K562 (cell line): ENCODE measurements around the gene APLF. TPM values are rescaled to one million over a fixed set of nuclear protein-coding genes. Genes with fewer than 3 reads are reported as not detected.

Experiments used
- CBX3 ChIP-seq, 2 experiments: IDR thresholded peaks; 1 replicate in 1 of 2; 2 replicates in 1 of 2; pipeline ENCODE4 v1.6.1; 2012; ENCODE audit warnings: inconsistent platforms in 2 of 2, low read length in 2 of 2, borderline replicate concordance in 1 of 2, control low read depth in 1 of 2
- CSDE1 ChIP-seq, 2 experiments: fragments of 450-650 bp; IDR thresholded peaks; 2 replicates each; pipeline ENCODE4 v1.6.1; 2016; ENCODE audit warnings: mild to moderate bottlenecking in 1 of 2
- DNMT1 ChIP-seq: fragments of 450-650 bp; IDR thresholded peaks from 2 replicates; pipeline ENCODE4 v1.6.1; 2016; ENCODE audit warnings: antibody characterized with exemption, mild to moderate bottlenecking
- HEY1 ChIP-seq: fragments of 250-450 bp; sonication (Bioruptor Pico); IDR thresholded peaks from 2 replicates; pipeline ENCODE4 v1.5.0; 2020; ENCODE audit warnings: mild to moderate bottlenecking, moderate library complexity, borderline replicate concordance
- JUNB ChIP-seq: fragments of 450-650 bp; formaldehyde crosslinking; conservative IDR thresholded peaks from 2 replicates; pipeline ENCODE4 v1.4.0; 2020; ENCODE audit warnings: mild to moderate bottlenecking
- KAT8 ChIP-seq: fragments of 450-650 bp; IDR thresholded peaks from 2 replicates; pipeline ENCODE4 v1.6.1; 2016; ENCODE audit warnings: low read depth, mild to moderate bottlenecking
- MYBL2 ChIP-seq, 2 experiments: fragments of 450-650 bp in 1 of 2; sonication (generic) in 1 of 2; formaldehyde crosslinking in 1 of 2; IDR thresholded peaks; 2 replicates each; pipeline versions ENCODE4 v1.6.1 to v1.8.1; 2017 to 2022; ENCODE audit warnings: borderline replicate concordance in 1 of 2, inconsistent platforms in 1 of 2, low read depth in 1 of 2, mild to moderate bottlenecking in 1 of 2, missing genetic modification reagents in 1 of 2, moderate library complexity in 1 of 2
- NFRKB ChIP-seq: fragments of 450-650 bp; IDR thresholded peaks from 2 replicates; pipeline ENCODE4 v1.6.1; 2016; ENCODE audit warnings: low read depth
- SAFB2 ChIP-seq: fragments of 200-400 bp; formaldehyde crosslinking; IDR thresholded peaks from 2 replicates; pipeline ENCODE4 v1.6.1; 2018; ENCODE audit warnings: borderline replicate concordance, low read length, low read depth, moderate library complexity; ENCODE audit not compliant: severe bottlenecking
- ZC3H4 ChIP-seq: sonication (generic); formaldehyde crosslinking; IDR thresholded peaks from 2 replicates; pipeline ENCODE4 v1.9.0; 2021; ENCODE audit warnings: missing genetic modification reagents, borderline replicate concordance
- ZNF584 ChIP-seq: fragments of 200-800 bp; sonication (Bioruptor generic); IDR thresholded peaks from 2 replicates; pipeline ENCODE4 v1.6.1; 2016; ENCODE audit warnings: low read depth, mild to moderate bottlenecking, missing genetic modification characterization, missing compliant biosample characterization
- ZNF780A ChIP-seq: fragments of 250-450 bp; sonication (Bioruptor Pico); IDR thresholded peaks from 2 replicates; pipeline ENCODE4 v1.5.0; 2021; ENCODE audit warnings: mild to moderate bottlenecking
- ZNF785 ChIP-seq: fragments of 250-450 bp; sonication (Bioruptor Pico); IDR thresholded peaks from 2 replicates; pipeline ENCODE4 v1.4.0; 2020; ENCODE audit warnings: mild to moderate bottlenecking
- ZSCAN32 ChIP-seq: fragments of 450-650 bp; formaldehyde crosslinking; IDR thresholded peaks from 2 replicates; pipeline ENCODE4 v1.4.0; 2020; ENCODE audit warnings: mild to moderate bottlenecking, moderate library complexity
- polyA plus RNA-seq, 8 experiments: library from polyadenylated mRNA; depleted of rRNA in 4 of 8; stranded (reverse) in 5 of 8; unstranded in 3 of 8; fragments of >200 nt; fragmentation: Nextera tagmentation in 2 of 8; fragmentation: Illumina TruSeq in 1 of 8; extraction: Ambion mirVana in 2 of 8; extraction: Trizol in 1 of 8; gene quantifications; 2 replicates each; pipeline versions ENCODE4 v1.2.1 to v1.2.3, GENCODE V29; 2011 to 2014; ENCODE audit warnings: inconsistent platforms in 1 of 8, missing spikeins in 1 of 8
- total RNA-seq, 7 experiments: library from RNA; depleted of rRNA in 6 of 7; stranded (reverse); fragments of >200 nt in 6 of 7; fragmentation: Illumina TruSeq in 2 of 7; extraction: Trizol in 2 of 7; gene quantifications; 2 replicates each; pipeline versions ENCODE4 v1.2.1 to v1.2.3, GENCODE V29; 2011 to 2021; ENCODE audit warnings: low replicate concordance in 1 of 7
- TF ChIP-seq, protein P1 (sequence below): fragments of 250-450 bp; sonication (Bioruptor Pico); IDR thresholded peaks from 2 replicates; pipeline ENCODE4 v1.8.0; 2022; ENCODE audit warnings: moderate library complexity, mild to moderate bottlenecking, inconsistent platforms
- TF ChIP-seq, protein P2 (sequence below): fragments of 450-650 bp; formaldehyde crosslinking; IDR thresholded peaks from 2 replicates; pipeline ENCODE4 v1.4.0; 2022; ENCODE audit warnings: mild to moderate bottlenecking, moderate library complexity
- TF ChIP-seq, protein P3 (sequence below), 2 experiments: fragments of 450-650 bp; IDR thresholded peaks; 2 replicates each; pipeline ENCODE4 v1.6.1; 2018; ENCODE audit warnings: mild to moderate bottlenecking in 2 of 2, low read depth in 1 of 2; ENCODE audit not compliant: partially characterized antibody in 2 of 2
- TF ChIP-seq, protein P4 (sequence below): sonication (generic); formaldehyde crosslinking; IDR thresholded peaks from 2 replicates; pipeline ENCODE4 v1.8.1; 2023; ENCODE audit warnings: mild to moderate bottlenecking, missing genetic modification reagents
- TF ChIP-seq, protein P5 (sequence below): fragments of 450-650 bp; IDR thresholded peaks from 2 replicates; pipeline ENCODE4 v1.6.1; 2016; ENCODE audit warnings: borderline replicate concordance

Gene APLF
- total and polyA plus RNA-seq, 9 of the 15 experiments (the other 6 are each of a cell fraction or from before 2014, with no cell fraction given), result 0.07 to 1.1 (median 0.71) TPM

DNA sequence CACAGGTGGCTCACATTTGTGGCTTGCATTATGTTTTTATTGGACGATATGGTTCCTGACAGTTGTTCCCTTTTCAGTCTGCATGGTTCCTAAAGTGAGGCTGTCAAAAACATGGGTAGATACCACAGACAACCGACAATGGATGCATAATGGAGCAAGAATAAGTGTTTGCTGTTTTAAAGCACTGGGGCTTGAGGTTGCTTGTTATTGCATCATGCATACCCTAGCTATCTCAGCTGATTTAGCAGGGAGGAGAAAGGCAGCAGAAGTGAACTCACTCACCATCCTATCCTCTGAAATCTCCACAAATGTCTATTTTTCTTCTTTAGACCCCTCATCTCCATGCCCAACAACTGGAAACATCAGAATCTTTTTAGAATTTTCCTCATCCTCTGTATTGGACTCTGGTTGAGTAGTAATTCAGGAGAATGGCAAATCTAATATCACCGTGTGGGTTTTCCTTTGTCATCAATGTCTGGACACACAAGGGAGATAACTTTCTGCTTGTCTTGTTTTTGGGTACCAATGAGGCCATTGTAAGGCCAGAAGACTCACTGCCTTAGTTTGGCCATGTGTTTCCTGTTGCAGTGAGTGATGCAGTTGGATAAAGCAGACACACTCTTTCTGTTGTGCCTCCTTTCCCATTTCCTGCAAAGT lies 47.0 kb upstream of the APLF start (continued):
- TF ChIP-seq CBX3 (IDR thresholded peaks at IDR 0.05; ENCODE audit: borderline replicate concordance in 1 of 2, low read length in 2 of 2), result no peak
- TF ChIP-seq KAT8, result no peak
- TF ChIP-seq, protein P1, sequence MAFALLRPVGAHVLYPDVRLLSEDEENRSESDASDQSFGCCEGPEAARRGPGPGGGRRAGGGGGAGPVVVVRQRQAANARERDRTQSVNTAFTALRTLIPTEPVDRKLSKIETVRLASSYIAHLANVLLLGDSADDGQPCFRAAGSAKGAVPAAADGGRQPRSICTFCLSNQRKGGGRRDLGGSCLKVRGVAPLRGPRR, result peak; percentile 85; the same call in 1 of the 2 replicates
- no peak for TF ChIP-seq ZNF785 (CRISPR knock-in tag)
- TF ChIP-seq ZC3H4, result no peak
- no peak for TF ChIP-seq SAFB2
- TF ChIP-seq DNMT1, result no peak
- TF ChIP-seq CSDE1 (IDR thresholded peaks at IDR 0.05), result no peak
- TF ChIP-seq, protein P2, sequence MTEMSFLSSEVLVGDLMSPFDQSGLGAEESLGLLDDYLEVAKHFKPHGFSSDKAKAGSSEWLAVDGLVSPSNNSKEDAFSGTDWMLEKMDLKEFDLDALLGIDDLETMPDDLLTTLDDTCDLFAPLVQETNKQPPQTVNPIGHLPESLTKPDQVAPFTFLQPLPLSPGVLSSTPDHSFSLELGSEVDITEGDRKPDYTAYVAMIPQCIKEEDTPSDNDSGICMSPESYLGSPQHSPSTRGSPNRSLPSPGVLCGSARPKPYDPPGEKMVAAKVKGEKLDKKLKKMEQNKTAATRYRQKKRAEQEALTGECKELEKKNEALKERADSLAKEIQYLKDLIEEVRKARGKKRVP, result peak; percentile 100
- TF ChIP-seq, protein P3, sequence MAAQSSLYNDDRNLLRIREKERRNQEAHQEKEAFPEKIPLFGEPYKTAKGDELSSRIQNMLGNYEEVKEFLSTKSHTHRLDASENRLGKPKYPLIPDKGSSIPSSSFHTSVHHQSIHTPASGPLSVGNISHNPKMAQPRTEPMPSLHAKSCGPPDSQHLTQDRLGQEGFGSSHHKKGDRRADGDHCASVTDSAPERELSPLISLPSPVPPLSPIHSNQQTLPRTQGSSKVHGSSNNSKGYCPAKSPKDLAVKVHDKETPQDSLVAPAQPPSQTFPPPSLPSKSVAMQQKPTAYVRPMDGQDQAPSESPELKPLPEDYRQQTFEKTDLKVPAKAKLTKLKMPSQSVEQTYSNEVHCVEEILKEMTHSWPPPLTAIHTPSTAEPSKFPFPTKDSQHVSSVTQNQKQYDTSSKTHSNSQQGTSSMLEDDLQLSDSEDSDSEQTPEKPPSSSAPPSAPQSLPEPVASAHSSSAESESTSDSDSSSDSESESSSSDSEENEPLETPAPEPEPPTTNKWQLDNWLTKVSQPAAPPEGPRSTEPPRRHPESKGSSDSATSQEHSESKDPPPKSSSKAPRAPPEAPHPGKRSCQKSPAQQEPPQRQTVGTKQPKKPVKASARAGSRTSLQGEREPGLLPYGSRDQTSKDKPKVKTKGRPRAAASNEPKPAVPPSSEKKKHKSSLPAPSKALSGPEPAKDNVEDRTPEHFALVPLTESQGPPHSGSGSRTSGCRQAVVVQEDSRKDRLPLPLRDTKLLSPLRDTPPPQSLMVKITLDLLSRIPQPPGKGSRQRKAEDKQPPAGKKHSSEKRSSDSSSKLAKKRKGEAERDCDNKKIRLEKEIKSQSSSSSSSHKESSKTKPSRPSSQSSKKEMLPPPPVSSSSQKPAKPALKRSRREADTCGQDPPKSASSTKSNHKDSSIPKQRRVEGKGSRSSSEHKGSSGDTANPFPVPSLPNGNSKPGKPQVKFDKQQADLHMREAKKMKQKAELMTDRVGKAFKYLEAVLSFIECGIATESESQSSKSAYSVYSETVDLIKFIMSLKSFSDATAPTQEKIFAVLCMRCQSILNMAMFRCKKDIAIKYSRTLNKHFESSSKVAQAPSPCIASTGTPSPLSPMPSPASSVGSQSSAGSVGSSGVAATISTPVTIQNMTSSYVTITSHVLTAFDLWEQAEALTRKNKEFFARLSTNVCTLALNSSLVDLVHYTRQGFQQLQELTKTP (IDR thresholded peaks at IDR 0.05; ENCODE audit: low read depth in 1 of 2, partially characterized antibody in 2 of 2), result peak; percentile 62 to 71
- TF ChIP-seq ZSCAN32 (CRISPR knock-in tag), result peak; percentile 100
- TF ChIP-seq ZNF780A (CRISPR knock-in tag), result no peak
- TF ChIP-seq ZNF584 (CRISPR knock-in tag), result peak; percentile 81
- TF ChIP-seq, protein P4, sequence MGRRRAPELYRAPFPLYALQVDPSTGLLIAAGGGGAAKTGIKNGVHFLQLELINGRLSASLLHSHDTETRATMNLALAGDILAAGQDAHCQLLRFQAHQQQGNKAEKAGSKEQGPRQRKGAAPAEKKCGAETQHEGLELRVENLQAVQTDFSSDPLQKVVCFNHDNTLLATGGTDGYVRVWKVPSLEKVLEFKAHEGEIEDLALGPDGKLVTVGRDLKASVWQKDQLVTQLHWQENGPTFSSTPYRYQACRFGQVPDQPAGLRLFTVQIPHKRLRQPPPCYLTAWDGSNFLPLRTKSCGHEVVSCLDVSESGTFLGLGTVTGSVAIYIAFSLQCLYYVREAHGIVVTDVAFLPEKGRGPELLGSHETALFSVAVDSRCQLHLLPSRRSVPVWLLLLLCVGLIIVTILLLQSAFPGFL (CRISPR knock-in tag), result no peak
- TF ChIP-seq NFRKB, result peak; percentile 89
- peak; percentile 68; the same call in 1 of the 2 replicates for TF ChIP-seq HEY1 (CRISPR knock-in tag)
- no peak for TF ChIP-seq MYBL2 (IDR thresholded peaks at IDR 0.05; ENCODE audit: low read depth)
- TF ChIP-seq MYBL2 (CRISPR knock-in tag; IDR thresholded peaks at IDR 0.05; ENCODE audit: borderline replicate concordance), result no peak
- TF ChIP-seq, protein P5, sequence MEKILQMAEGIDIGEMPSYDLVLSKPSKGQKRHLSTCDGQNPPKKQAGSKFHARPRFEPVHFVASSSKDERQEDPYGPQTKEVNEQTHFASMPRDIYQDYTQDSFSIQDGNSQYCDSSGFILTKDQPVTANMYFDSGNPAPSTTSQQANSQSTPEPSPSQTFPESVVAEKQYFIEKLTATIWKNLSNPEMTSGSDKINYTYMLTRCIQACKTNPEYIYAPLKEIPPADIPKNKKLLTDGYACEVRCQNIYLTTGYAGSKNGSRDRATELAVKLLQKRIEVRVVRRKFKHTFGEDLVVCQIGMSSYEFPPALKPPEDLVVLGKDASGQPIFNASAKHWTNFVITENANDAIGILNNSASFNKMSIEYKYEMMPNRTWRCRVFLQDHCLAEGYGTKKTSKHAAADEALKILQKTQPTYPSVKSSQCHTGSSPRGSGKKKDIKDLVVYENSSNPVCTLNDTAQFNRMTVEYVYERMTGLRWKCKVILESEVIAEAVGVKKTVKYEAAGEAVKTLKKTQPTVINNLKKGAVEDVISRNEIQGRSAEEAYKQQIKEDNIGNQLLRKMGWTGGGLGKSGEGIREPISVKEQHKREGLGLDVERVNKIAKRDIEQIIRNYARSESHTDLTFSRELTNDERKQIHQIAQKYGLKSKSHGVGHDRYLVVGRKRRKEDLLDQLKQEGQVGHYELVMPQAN, result no peak
- peak; percentile 79; the same call in 1 of the 2 replicates for TF ChIP-seq JUNB (CRISPR knock-in tag)
